Left hindlimb (tissue), 1 donor: Measurements from ENCODE around the gene ADA.
"Not testable (repeated sequence)": the region's sequence is repeated elsewhere in the genome, so short reads cannot be mapped to it uniquely, and the experiment has no call there.

Experiments
- DNase-seq: peaks from one replicate; pipeline ENCODE4 v3.0.0-alpha.2; 2018

Gene ADA

GRCh38 chr20:44678242-44678641 is 26.7 kb upstream of the ADA start:
- DNase-seq: no peak

- DNase-seq: not testable (repeated sequence)
Observed at GRCh38 chr20:44672318-44672902, 20.9 kb upstream of the ADA start.

GRCh38 chr20:44671541-44671940 is 20.0 kb upstream of the ADA start:
- DNase-seq: not testable (repeated sequence)

GRCh38 chr20:44670851-44671250 is 19.4 kb upstream of the ADA start:
- not testable (repeated sequence) for DNase-seq

- DNase-seq: no peak
Observed at GRCh38 chr20:44666066-44666465, 14.6 kb upstream of the ADA start.

- no peak for DNase-seq
Observed at GRCh38 chr20:44664131-44664530, 12.6 kb upstream of the ADA start.

- DNase-seq: no peak
Observed at GRCh38 chr20:44662261-44662660, 10.8 kb upstream of the ADA start.

GRCh38 chr20:44660581-44660980 is 9.1 kb upstream of the ADA start:
- DNase-seq: no peak

GRCh38 chr20:44659931-44660330 is 8.4 kb upstream of the ADA start:
- DNase-seq: no peak

- DNase-seq: no peak
Observed at GRCh38 chr20:44658810-44659209, 7.3 kb upstream of the ADA start.

- DNase-seq: no peak
Observed at GRCh38 chr20:44657875-44658274, 6.4 kb upstream of the ADA start.

GRCh38 chr20:44656448-44656847 is 4.9 kb upstream of the ADA start:
- no peak for DNase-seq

GRCh38 chr20:44654210-44654609 is 2.7 kb upstream of the ADA start:
- DNase-seq: not testable (repeated sequence)

GRCh38 chr20:44653546-44653945 is 2.0 kb upstream of the ADA start:
- DNase-seq: no peak

GRCh38 chr20:44651434-44651683 is 140 bp downstream of the ADA start:
- DNase-seq: no peak

- DNase-seq: no peak
Observed at GRCh38 chr20:44650771-44651433, 597 bp downstream of the ADA start.

GRCh38 chr20:44649976-44650375 is 1.5 kb downstream of the ADA start:
- no peak for DNase-seq

GRCh38 chr20:44649126-44649525 is 2.4 kb downstream of the ADA start:
- no peak for DNase-seq

GRCh38 chr20:44648579-44648978 is 2.9 kb downstream of the ADA start:
- DNase-seq: no peak

- DNase-seq: no peak
Observed at GRCh38 chr20:44648068-44648467, 3.4 kb downstream of the ADA start.

GRCh38 chr20:44646641-44647274 is 4.7 kb downstream of the ADA start:
- no peak for DNase-seq

GRCh38 chr20:44646023-44646640 is 5.4 kb downstream of the ADA start:
- DNase-seq: no peak

- no peak for DNase-seq
Observed at GRCh38 chr20:44644667-44645131, 6.8 kb downstream of the ADA start.

- no peak for DNase-seq
Observed at GRCh38 chr20:44644230-44644617, 7.3 kb downstream of the ADA start.
